ENCODE data around the gene EID3.
"Not testable (repeated sequence)": the region's sequence is repeated elsewhere in the genome, so short reads cannot be mapped to it uniquely, and the experiment has no call there.

Gene EID3

GRCh38 chr12:104290855-104291254 lies 12.7 kb upstream of the EID3 start:
- DNase-seq, result no peak

- DNase-seq, result no peak
These were observed 11.5 kb upstream of the EID3 start for GRCh38 chr12:104291867-104292524.

- no peak for DNase-seq
These were observed 10.4 kb upstream of the EID3 start for GRCh38 chr12:104292872-104293794.

- not testable (repeated sequence) for DNase-seq
These were observed 9.2 kb upstream of the EID3 start for GRCh38 chr12:104294158-104294859.

GRCh38 chr12:104294927-104295668 lies 8.4 kb upstream of the EID3 start:
- no peak for DNase-seq

GRCh38 chr12:104295954-104296353 lies 7.6 kb upstream of the EID3 start:
- no peak for DNase-seq

- no peak for DNase-seq
These were observed 6.8 kb upstream of the EID3 start for GRCh38 chr12:104296718-104297117.

- DNase-seq, result no peak
These were observed 5.9 kb upstream of the EID3 start for GRCh38 chr12:104297477-104298113.

- no peak for DNase-seq
These were observed 3.6 kb upstream of the EID3 start for GRCh38 chr12:104299842-104300481.

GRCh38 chr12:104304261-104305009 lies 896 bp downstream of the EID3 start:
- no peak for DNase-seq

GRCh38 chr12:104305349-104305748 lies 1.8 kb downstream of the EID3 start:
- no peak for DNase-seq

- no peak for DNase-seq
These were observed 2.8 kb downstream of the EID3 start for GRCh38 chr12:104306376-104306775.

GRCh38 chr12:104306943-104307654 lies 3.6 kb downstream of the EID3 start:
- DNase-seq, result no peak

- no peak for DNase-seq
These were observed 4.1 kb downstream of the EID3 start for GRCh38 chr12:104307655-104308000.

- DNase-seq, result no peak
These were observed 6.0 kb downstream of the EID3 start for GRCh38 chr12:104309446-104309993.

- DNase-seq, result no peak
These were observed 7.5 kb downstream of the EID3 start for GRCh38 chr12:104310751-104311633.

GRCh38 chr12:104312202-104312601 lies 8.7 kb downstream of the EID3 start:
- DNase-seq, result no peak

GRCh38 chr12:104312654-104313053 lies 9.1 kb downstream of the EID3 start:
- no peak for DNase-seq
